ENCODE results near the gene LAMC3. TPM values are rescaled to one million over a fixed set of nuclear protein-coding genes. Genes with fewer than 3 reads are reported as not detected.

LAMC3 gene
- total RNA-seq, 6 experiments from 2014 or later, result 2.7 to 14.3 (median 3.7) TPM

DNA sequence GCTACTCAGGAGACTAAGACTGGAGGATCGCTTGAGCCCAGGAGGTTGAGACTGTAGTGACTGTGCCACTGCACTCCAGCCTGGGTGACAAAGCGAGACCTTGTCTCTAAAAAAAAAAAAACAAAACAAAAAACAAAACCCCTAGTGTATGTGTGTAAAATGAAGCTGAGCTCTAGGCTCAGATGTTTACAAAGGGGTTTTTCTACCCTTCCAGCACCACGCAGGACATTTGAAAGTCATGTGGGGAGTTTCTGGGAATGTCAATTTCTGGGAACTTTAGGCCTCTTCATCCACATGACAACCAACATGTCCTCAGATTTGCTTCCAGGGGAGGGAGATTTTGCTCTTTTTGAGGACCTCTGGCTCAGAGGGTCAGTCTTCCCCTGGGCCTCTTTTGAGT lies 44.9 kb downstream of the LAMC3 start:
- Histone ChIP-seq H3K27me3 (no peaks in the 10 kb centered on the region), H3K4me1 (no peaks in the 10 kb centered on the region), H3K36me3 (no peaks in the 10 kb centered on the region), H3K4me3 (no peak overlapping the region), H3K27ac (no peak overlapping the region), H3K9me3 (no peaks in the 10 kb centered on the region)
- no peak for DNase-seq
- WGBS (ENCODE audit: insufficient coverage, low coverage, low lambda C conversion rate, missing lambda C conversion rate), result 75% methylated on average over 1 of the region's 3 CpGs
- no peak for ATAC-seq
- no peak for TF ChIP-seq POLR2A (IDR thresholded peaks at IDR 0.05)
- TF ChIP-seq, protein P1, sequence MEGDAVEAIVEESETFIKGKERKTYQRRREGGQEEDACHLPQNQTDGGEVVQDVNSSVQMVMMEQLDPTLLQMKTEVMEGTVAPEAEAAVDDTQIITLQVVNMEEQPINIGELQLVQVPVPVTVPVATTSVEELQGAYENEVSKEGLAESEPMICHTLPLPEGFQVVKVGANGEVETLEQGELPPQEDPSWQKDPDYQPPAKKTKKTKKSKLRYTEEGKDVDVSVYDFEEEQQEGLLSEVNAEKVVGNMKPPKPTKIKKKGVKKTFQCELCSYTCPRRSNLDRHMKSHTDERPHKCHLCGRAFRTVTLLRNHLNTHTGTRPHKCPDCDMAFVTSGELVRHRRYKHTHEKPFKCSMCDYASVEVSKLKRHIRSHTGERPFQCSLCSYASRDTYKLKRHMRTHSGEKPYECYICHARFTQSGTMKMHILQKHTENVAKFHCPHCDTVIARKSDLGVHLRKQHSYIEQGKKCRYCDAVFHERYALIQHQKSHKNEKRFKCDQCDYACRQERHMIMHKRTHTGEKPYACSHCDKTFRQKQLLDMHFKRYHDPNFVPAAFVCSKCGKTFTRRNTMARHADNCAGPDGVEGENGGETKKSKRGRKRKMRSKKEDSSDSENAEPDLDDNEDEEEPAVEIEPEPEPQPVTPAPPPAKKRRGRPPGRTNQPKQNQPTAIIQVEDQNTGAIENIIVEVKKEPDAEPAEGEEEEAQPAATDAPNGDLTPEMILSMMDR (IDR thresholded peaks at IDR 0.05), result no peak
- intact Hi-C loops (cut with DNase I), result no loop called here

DNA sequence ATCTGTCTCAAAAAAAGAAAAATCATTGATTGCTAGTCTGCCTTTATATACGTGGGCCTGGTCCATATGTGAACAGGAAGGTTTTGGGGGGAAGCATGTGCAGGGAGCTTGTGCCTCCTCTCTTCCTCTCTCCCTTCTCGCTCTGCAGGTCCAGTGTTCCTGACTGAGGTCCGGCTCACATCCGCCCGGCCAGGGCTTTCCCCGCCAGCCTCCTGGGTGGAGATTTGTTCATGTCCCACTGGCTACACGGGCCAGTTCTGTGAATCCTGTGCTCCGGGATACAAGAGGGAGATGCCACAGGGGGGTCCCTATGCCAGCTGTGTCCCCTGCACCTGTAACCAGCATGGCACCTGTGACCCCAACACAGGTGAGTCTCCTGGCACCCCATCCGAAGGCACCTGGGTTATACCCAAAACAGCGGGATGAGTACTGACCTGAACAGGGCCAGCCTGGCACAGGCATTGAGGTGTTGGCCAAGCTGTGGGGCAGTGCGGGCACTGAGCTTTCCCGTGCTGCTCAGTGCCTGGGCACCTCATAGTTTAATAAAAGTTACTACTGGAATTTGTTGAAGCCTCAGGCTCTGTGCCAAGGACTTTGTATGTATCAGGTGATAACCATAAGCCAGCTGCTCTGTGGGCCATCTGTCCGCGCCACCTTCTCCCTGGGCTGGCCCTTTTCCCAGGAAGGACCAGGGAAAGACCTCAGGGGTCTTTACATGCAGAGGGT lies 48.0 kb downstream of the LAMC3 start:
- H3K4me3 ChIP-seq, result no peak overlapping the region
- H3K27me3 ChIP-seq, result no peaks in the 10 kb centered on the region
- 60% methylated on average over 6 of the region's 14 CpGs for WGBS (ENCODE audit: insufficient coverage, low coverage, low lambda C conversion rate, missing lambda C conversion rate)
- no peak overlapping the region for H3K27ac ChIP-seq
- H3K4me1 ChIP-seq, result no peaks in the 10 kb centered on the region
- TF ChIP-seq, protein P1 (IDR thresholded peaks at IDR 0.05), result no peak
- TF ChIP-seq POLR2A (IDR thresholded peaks at IDR 0.05), result no peak
- ATAC-seq (no peak), DNase-seq (no peak)
- no peaks in the 10 kb centered on the region for H3K36me3 ChIP-seq
- H3K9me3 ChIP-seq, result no peaks in the 10 kb centered on the region
- intact Hi-C loops (cut with DNase I), result loop anchor here in 1 of 2 donors (5.0 kb wide), 1 partner anchor 280 kb away; no protein-coding TSS in a partner anchor

DNA sequence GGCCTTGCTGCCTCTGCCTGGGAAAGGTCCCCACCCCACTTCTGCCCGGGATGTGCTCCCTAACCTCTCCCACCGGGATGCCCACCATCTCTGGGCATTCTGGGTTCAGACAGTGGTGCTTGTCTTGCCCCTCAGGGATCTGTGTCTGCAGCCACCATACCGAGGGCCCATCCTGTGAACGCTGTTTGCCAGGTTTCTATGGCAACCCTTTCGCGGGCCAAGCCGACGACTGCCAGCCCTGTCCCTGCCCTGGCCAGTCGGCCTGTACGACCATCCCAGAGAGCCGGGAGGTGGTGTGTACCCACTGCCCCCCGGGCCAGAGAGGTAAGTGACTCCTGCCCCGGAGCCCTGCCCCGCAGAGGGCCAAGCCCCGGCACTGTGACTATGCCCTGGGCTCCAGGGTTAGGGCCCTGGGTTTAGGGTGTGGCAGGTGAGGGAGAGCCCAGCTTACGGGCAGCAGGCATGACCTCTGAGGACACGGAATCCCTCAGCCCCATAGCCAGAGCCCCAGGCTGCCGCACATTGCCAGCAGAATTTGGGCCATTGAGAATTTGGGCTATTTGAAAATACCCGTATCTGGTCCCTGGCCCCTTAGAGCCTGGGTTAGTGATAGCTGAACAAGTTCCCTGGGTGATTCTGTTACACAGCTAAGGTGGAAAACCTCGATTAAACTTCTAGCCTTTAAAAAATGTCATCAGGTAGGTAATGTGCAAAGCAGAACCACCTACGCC lies 52.1 kb downstream of the LAMC3 start:
- Histone ChIP-seq H3K9me3 (no peaks in the 10 kb centered on the region), H3K36me3 (no peaks in the 10 kb centered on the region), H3K4me3 (no peak overlapping the region), H3K27ac (no peak overlapping the region), H3K27me3 (no peaks in the 10 kb centered on the region), H3K4me1 (no peaks in the 10 kb centered on the region)
- 42% methylated on average over 9 of the region's 21 CpGs for WGBS (ENCODE audit: insufficient coverage, low coverage, low lambda C conversion rate, missing lambda C conversion rate)
- DNase-seq, result no peak
- TF ChIP-seq, protein P1 (IDR thresholded peaks at IDR 0.05), result no peak
- no peak for TF ChIP-seq POLR2A (IDR thresholded peaks at IDR 0.05)
- no peak for ATAC-seq
- intact Hi-C loops (cut with DNase I), result no loop called here

DNA sequence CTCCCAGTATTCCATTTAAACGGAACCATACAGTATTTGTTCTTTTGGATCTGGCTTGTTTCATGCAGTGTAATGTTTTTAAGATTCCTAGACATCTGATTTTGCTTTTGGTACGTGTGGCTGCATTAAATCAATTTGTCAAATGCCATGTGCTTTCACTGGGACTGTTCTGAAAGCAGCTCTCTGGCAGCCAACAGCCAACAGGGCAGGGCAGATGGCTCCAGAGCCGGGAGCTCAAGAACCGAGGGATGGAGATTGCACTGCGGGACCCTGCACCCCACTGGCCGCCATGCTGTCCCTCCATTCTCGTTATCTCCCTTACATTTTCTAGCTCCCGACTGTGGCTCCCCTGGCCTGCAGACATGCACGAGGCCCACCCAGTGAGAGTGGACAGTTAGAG lies 54.0 kb downstream of the LAMC3 start:
- H3K27me3 ChIP-seq, result no peaks in the 10 kb centered on the region
- no peaks in the 10 kb centered on the region for H3K9me3 ChIP-seq
- no peaks in the 10 kb centered on the region for H3K36me3 ChIP-seq
- no peak overlapping the region for H3K27ac ChIP-seq
- intact Hi-C loops (cut with DNase I), result no loop called here
- H3K4me3 ChIP-seq, result no peak overlapping the region
- ATAC-seq (no peak), DNase-seq (no peak)
- WGBS (ENCODE audit: insufficient coverage, low coverage, low lambda C conversion rate, missing lambda C conversion rate), result 74% methylated on average over 7 of the region's 9 CpGs
- TF ChIP-seq, protein P1 (IDR thresholded peaks at IDR 0.05), result no peak
- no peak for TF ChIP-seq POLR2A (IDR thresholded peaks at IDR 0.05)
- H3K4me1 ChIP-seq, result peaks cover 0 to 2% (median 0%) of the 10 kb centered on the region in 4 donors

Data from right lobe of liver (tissue), 6 donors.